Measurements from ENCODE around the gene ING2. TPM values are rescaled to one million over a fixed set of nuclear protein-coding genes. Genes with fewer than 3 reads are reported as not detected.

ING2 gene
- total and polyA plus RNA-seq, 2 of the 8 experiments (the other 6 are each of a cell fraction or from before 2014, with no cell fraction given) = 5.1 to 16.1 TPM

GRCh38 chr4:183483997-183484396 lies 20.9 kb upstream of the ING2 start (continued):
- TF ChIP-seq CHD7 (IDR thresholded peaks at IDR 0.05; ENCODE audit: insufficient replicate concordance, low read length) (no peak), EGR1 (IDR thresholded peaks at IDR 0.05; ENCODE audit: borderline replicate concordance, low read depth, low read length) (no peak), FOSL1 (IDR thresholded peaks at IDR 0.05; ENCODE audit: insufficient read depth, low read depth, low read length) (no peak), ASH2L (IDR thresholded peaks at IDR 0.05; ENCODE audit: low read length) (no peak)

Data from H1 (cell line).